GM23338 (cell line): ENCODE data around the gene STRN3. TPM values are rescaled to one million over a fixed set of nuclear protein-coding genes. Genes with fewer than 3 reads are reported as not detected.

Source experiments
- ATAC-seq: fragments of 200-7000 bp; cut with Tn5 transposase; 3 replicates; pipeline ENCODE4 v1.9.1; 2020
- DNase-seq: peaks from one replicate; pipeline ENCODE4 v3.0.0-alpha.2; 2015; ENCODE audit warnings: low spot score
- H2AFZ ChIP-seq: fragments of 200-600 bp; sonication (generic); 2 replicates; pipeline ENCODE4 v1.8.0; 2016; ENCODE audit warnings: antibody characterized with exemption, mild to moderate bottlenecking, moderate library complexity
- H3F3A ChIP-seq: fragments of 200-600 bp; sonication (generic); replicated peaks from 2 replicates; pipeline ENCODE4 v1.8.0; 2017; ENCODE audit warnings: antibody characterized with exemption, mixed run types, low read depth
- H3K27ac ChIP-seq: fragments of 200-600 bp; sonication (generic); 2 replicates; pipeline ENCODE4 v1.6.1; 2016; ENCODE audit warnings: low read depth
- H3K27me3 ChIP-seq: fragments of 200-600 bp; sonication (generic); 2 replicates; pipeline ENCODE4 v1.8.0; 2016; ENCODE audit warnings: mild to moderate bottlenecking, mixed run types, moderate library complexity; ENCODE audit not compliant: insufficient read depth
- H3K36me3 ChIP-seq: fragments of 200-600 bp; sonication (generic); 2 replicates; pipeline ENCODE4 v1.8.0; 2016; ENCODE audit warnings: mild to moderate bottlenecking; ENCODE audit not compliant: insufficient read depth
- H3K4me1 ChIP-seq: fragments of 200-600 bp; sonication (generic); 2 replicates; pipeline ENCODE4 v1.8.0; 2016; ENCODE audit warnings: mild to moderate bottlenecking, moderate library complexity; ENCODE audit not compliant: insufficient read depth
- H3K4me2 ChIP-seq: fragments of 200-600 bp; sonication (generic); 2 replicates; pipeline ENCODE4 v1.7.1; 2017; ENCODE audit warnings: mixed run types
- H3K4me3 ChIP-seq: fragments of 200-600 bp; sonication (generic); 2 replicates; pipeline ENCODE4 v1.6.1; 2016; ENCODE audit warnings: mixed run types
- H3K79me2 ChIP-seq: fragments of 200-600 bp; sonication (generic); replicated peaks from 2 replicates; pipeline ENCODE4 v1.8.0; 2017; ENCODE audit warnings: mild to moderate bottlenecking; ENCODE audit not compliant: insufficient read depth
- H3K9me2 ChIP-seq: fragments of 200-600 bp; sonication (generic); 2 replicates; pipeline ENCODE4 v1.8.0; 2017; ENCODE audit not compliant: insufficient read depth
- H4K20me1 ChIP-seq: fragments of 200-600 bp; sonication (generic); replicated peaks from 2 replicates; pipeline ENCODE4 v1.8.0; 2017; ENCODE audit warnings: mild to moderate bottlenecking; ENCODE audit not compliant: insufficient read depth
- H3K27ac Mint-ChIP-seq: 2 replicates; pipeline ENCODE4 v1.8.0; 2020; ENCODE audit warnings: inconsistent platforms, mild to moderate bottlenecking, moderate library complexity, mixed read lengths
- H3K27me3 Mint-ChIP-seq: 3 replicates; pipeline ENCODE4 v1.8.0; 2022; ENCODE audit warnings: low read depth, mild to moderate bottlenecking, moderate library complexity, mixed read lengths, inconsistent platforms; ENCODE audit not compliant: insufficient read depth, poor library complexity
- H3K36me3 Mint-ChIP-seq: 3 replicates; pipeline ENCODE4 v1.8.0; 2021; ENCODE audit warnings: low read depth, mild to moderate bottlenecking, inconsistent platforms, moderate library complexity, mixed read lengths
- H3K4me1 Mint-ChIP-seq: 3 replicates; pipeline ENCODE4 v1.8.0; 2020; ENCODE audit warnings: mild to moderate bottlenecking, inconsistent platforms, mixed read lengths
- H3K4me3 Mint-ChIP-seq: 3 replicates; pipeline ENCODE4 v1.8.0; 2021; ENCODE audit warnings: moderate library complexity, mild to moderate bottlenecking, inconsistent platforms, mixed read lengths
- H3K9me3 Mint-ChIP-seq: 3 replicates; pipeline ENCODE4 v1.8.0; 2020; ENCODE audit warnings: moderate library complexity, mild to moderate bottlenecking, inconsistent platforms, mixed read lengths
- CREB1 ChIP-seq: fragments of 250-450 bp; sonication (Bioruptor Pico); IDR thresholded peaks from 2 replicates; pipeline ENCODE4 v1.5.0; 2020; ENCODE audit warnings: low read depth, mild to moderate bottlenecking, moderate library complexity
- EZH2 ChIP-seq: fragments of 200-600 bp; sonication (generic); IDR thresholded peaks from one replicate; pipeline ENCODE4 v1.8.0; 2017; ENCODE audit warnings: antibody characterized with exemption, mild to moderate bottlenecking, low read depth; ENCODE audit not compliant: unreplicated experiment
- EZH2phosphoT487 ChIP-seq: fragments of 200-600 bp; sonication (generic); IDR thresholded peaks from one replicate; pipeline ENCODE4 v1.8.1; 2018; ENCODE audit warnings: antibody characterized with exemption; ENCODE audit not compliant: unreplicated experiment
- JUNB ChIP-seq: IDR thresholded peaks from one replicate; pipeline ENCODE4 v1.6.1; 2016; ENCODE audit warnings: antibody characterized with exemption; ENCODE audit not compliant: unreplicated experiment
- NANOG ChIP-seq: IDR thresholded peaks from 2 replicates; pipeline ENCODE4 v1.6.1; 2016; ENCODE audit warnings: antibody characterized with exemption, borderline replicate concordance
- POLR2AphosphoS5 ChIP-seq: IDR thresholded peaks from 2 replicates; pipeline ENCODE4 v1.6.1; 2016; ENCODE audit warnings: antibody characterized with exemption, low read depth
- REST ChIP-seq: IDR thresholded peaks from one replicate; pipeline ENCODE4 v1.6.1; 2018; ENCODE audit warnings: antibody characterized with exemption; ENCODE audit not compliant: unreplicated experiment
- STAT1 ChIP-seq: IDR thresholded peaks from one replicate; pipeline ENCODE4 v1.6.1; 2016; ENCODE audit warnings: antibody characterized with exemption; ENCODE audit not compliant: unreplicated experiment
- ZNF114 ChIP-seq: fragments of 250-450 bp; sonication (Bioruptor Pico); IDR thresholded peaks from 2 replicates; pipeline ENCODE4 v1.5.0; 2020; ENCODE audit warnings: mild to moderate bottlenecking, moderate library complexity
- ZNF331 ChIP-seq: fragments of 250-450 bp; sonication (Bioruptor Pico); IDR thresholded peaks from 2 replicates; pipeline ENCODE4 v1.5.0; 2020; ENCODE audit warnings: low read depth, mild to moderate bottlenecking, moderate library complexity
- ZNF462 ChIP-seq: fragments of 250-450 bp; sonication (Bioruptor Pico); IDR thresholded peaks from 2 replicates; pipeline ENCODE4 v1.5.0; 2020; ENCODE audit warnings: mild to moderate bottlenecking, moderate library complexity
- polyA plus RNA-seq: library from polyadenylated mRNA; unstranded; fragments of >200 nt; fragmentation: Nextera tagmentation; extraction: Ambion mirVana; gene quantifications from 2 replicates; pipeline ENCODE4 v1.2.1, GENCODE V29; 2016
- total RNA-seq: library from RNA; depleted of rRNA; stranded (reverse); fragments of >200 nt; shearing (Covaris generic); gene quantifications from 2 replicates; pipeline ENCODE4 v1.2.3, GENCODE V29; 2014
- TF ChIP-seq, protein P1 (sequence below), 2 experiments: fragments of 200-600 bp in 1 of 2; sonication (generic) in 1 of 2; conservative IDR thresholded peaks; 2 replicates each; pipeline versions ENCODE4 v1.5.1 to v1.6.1; 2016 to 2017; ENCODE audit warnings: antibody characterized with exemption in 2 of 2, low read depth in 2 of 2, mild to moderate bottlenecking in 2 of 2, moderate library complexity in 1 of 2
- TF ChIP-seq, protein P2 (sequence below): IDR thresholded peaks from 2 replicates; pipeline ENCODE4 v1.6.1; 2016; ENCODE audit warnings: antibody characterized with exemption

Gene STRN3
- total and polyA plus RNA-seq, 2 experiments from 2014 or later = 35.0 to 40.6 TPM

- H3K4me1 ChIP-seq = peaks cover 4% of the 10 kb centered on the region; the same call in 1 of the 2 replicates
- Mint-ChIP-seq H3K27me3 (peaks cover 1% of the 10 kb centered on the region), H3K9me3 (no peaks in the 10 kb centered on the region), H3K4me1 (peaks cover 11% of the 10 kb centered on the region; the same call in 2 of the 3 replicates), H3K36me3 (peaks cover 22% of the 10 kb centered on the region), H3K4me3 (no peak overlapping the region), H3K27ac (no peak overlapping the region)
- no peak overlapping the region for H3K27ac ChIP-seq
- no peaks in the 10 kb centered on the region for H3K9me2 ChIP-seq
- H3K4me2 ChIP-seq = no peak overlapping the region
- no peak; the same call in 2 of the 3 replicates for ATAC-seq
- TF ChIP-seq EZH2phosphoT487 = no peak
- TF ChIP-seq JUNB = no peak
- TF ChIP-seq POLR2AphosphoS5 = no peak
- TF ChIP-seq NANOG = no peak
- no peak for TF ChIP-seq STAT1
- TF ChIP-seq ZNF114 (CRISPR knock-in tag) = no peak
- no peak for TF ChIP-seq CREB1 (CRISPR knock-in tag)
- TF ChIP-seq ZNF331 (CRISPR knock-in tag) = no peak
- no peak for TF ChIP-seq EZH2
- TF ChIP-seq, protein P1, sequence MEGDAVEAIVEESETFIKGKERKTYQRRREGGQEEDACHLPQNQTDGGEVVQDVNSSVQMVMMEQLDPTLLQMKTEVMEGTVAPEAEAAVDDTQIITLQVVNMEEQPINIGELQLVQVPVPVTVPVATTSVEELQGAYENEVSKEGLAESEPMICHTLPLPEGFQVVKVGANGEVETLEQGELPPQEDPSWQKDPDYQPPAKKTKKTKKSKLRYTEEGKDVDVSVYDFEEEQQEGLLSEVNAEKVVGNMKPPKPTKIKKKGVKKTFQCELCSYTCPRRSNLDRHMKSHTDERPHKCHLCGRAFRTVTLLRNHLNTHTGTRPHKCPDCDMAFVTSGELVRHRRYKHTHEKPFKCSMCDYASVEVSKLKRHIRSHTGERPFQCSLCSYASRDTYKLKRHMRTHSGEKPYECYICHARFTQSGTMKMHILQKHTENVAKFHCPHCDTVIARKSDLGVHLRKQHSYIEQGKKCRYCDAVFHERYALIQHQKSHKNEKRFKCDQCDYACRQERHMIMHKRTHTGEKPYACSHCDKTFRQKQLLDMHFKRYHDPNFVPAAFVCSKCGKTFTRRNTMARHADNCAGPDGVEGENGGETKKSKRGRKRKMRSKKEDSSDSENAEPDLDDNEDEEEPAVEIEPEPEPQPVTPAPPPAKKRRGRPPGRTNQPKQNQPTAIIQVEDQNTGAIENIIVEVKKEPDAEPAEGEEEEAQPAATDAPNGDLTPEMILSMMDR (conservative IDR thresholded peaks at IDR 0.05; ENCODE audit: low read depth in 2 of 2) = no peak
- TF ChIP-seq, protein P2, sequence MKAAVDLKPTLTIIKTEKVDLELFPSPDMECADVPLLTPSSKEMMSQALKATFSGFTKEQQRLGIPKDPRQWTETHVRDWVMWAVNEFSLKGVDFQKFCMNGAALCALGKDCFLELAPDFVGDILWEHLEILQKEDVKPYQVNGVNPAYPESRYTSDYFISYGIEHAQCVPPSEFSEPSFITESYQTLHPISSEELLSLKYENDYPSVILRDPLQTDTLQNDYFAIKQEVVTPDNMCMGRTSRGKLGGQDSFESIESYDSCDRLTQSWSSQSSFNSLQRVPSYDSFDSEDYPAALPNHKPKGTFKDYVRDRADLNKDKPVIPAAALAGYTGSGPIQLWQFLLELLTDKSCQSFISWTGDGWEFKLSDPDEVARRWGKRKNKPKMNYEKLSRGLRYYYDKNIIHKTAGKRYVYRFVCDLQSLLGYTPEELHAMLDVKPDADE = no peak
- no peak for TF ChIP-seq REST
- TF ChIP-seq ZNF462 = no peak
- peaks cover 28% of the 10 kb centered on the region for H4K20me1 ChIP-seq
- H2AFZ ChIP-seq = no peak overlapping the region
- H3K79me2 ChIP-seq = peaks cover 69% of the 10 kb centered on the region
- H3K4me3 ChIP-seq = no peak overlapping the region
- no peaks in the 10 kb centered on the region for H3F3A ChIP-seq
- no peaks in the 10 kb centered on the region for H3K27me3 ChIP-seq
- no peak for DNase-seq
- peaks cover 10% of the 10 kb centered on the region; the same call in 1 of the 2 replicates for H3K36me3 ChIP-seq
Observed at GRCh38 chr14:30957813-30958370, 68.3 kb downstream of the STRN3 start.
